ENCODE data around the gene BLOC1S3.

DNA sequence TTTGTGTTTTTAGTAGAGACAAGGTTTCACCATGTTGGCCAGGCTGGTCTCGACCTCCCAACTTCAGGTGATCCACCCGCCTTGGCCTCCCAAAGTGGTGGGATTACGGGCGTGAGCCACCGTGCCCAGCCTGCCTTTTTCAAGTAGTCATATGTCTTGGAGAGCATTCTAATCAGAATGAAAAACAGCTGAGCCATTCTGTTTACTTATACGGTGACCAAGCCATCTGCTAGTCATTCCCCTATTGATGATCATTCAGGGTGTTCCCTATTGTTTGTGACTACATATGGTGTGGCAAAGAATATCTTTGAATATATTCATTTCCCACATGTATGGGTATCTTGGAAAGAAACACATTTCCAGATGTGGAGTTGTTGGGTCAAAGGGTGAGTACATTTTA, 17.2 kb downstream of the BLOC1S3 start:
- no peak for TF ChIP-seq TAF1 (IDR thresholded peaks at IDR 0.05; ENCODE audit: borderline replicate concordance, insufficient read depth, low read length)
- no peak for TF ChIP-seq POLR2AphosphoS5 (IDR thresholded peaks at IDR 0.05; ENCODE audit: low read depth, low read length)
- no peak for TF ChIP-seq SIN3A (IDR thresholded peaks at IDR 0.05; ENCODE audit: borderline replicate concordance, insufficient read depth, low read length)
- TF ChIP-seq FOXP2 (optimal IDR thresholded peaks at IDR 0.05; ENCODE audit: borderline replicate concordance, extremely low read depth, extremely low read length, insufficient read depth) = no peak
- TF ChIP-seq, protein P1, sequence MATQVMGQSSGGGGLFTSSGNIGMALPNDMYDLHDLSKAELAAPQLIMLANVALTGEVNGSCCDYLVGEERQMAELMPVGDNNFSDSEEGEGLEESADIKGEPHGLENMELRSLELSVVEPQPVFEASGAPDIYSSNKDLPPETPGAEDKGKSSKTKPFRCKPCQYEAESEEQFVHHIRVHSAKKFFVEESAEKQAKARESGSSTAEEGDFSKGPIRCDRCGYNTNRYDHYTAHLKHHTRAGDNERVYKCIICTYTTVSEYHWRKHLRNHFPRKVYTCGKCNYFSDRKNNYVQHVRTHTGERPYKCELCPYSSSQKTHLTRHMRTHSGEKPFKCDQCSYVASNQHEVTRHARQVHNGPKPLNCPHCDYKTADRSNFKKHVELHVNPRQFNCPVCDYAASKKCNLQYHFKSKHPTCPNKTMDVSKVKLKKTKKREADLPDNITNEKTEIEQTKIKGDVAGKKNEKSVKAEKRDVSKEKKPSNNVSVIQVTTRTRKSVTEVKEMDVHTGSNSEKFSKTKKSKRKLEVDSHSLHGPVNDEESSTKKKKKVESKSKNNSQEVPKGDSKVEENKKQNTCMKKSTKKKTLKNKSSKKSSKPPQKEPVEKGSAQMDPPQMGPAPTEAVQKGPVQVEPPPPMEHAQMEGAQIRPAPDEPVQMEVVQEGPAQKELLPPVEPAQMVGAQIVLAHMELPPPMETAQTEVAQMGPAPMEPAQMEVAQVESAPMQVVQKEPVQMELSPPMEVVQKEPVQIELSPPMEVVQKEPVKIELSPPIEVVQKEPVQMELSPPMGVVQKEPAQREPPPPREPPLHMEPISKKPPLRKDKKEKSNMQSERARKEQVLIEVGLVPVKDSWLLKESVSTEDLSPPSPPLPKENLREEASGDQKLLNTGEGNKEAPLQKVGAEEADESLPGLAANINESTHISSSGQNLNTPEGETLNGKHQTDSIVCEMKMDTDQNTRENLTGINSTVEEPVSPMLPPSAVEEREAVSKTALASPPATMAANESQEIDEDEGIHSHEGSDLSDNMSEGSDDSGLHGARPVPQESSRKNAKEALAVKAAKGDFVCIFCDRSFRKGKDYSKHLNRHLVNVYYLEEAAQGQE (IDR thresholded peaks at IDR 0.05; ENCODE audit: insufficient read depth in 1 of 2, low read depth in 2 of 2, low read length in 2 of 2) = no peak
